HG02763 (cell line): ENCODE results near the gene RC3H2.
"Not testable (repeated sequence)": the region's sequence is repeated elsewhere in the genome, so short reads cannot be mapped to it uniquely, and the experiment has no call there.

ENCODE experiments used
- ATAC-seq: cut with Tn5 transposase; IDR thresholded peaks from one replicate; pipeline ENCODE4 v1.9.1; 2021; ENCODE audit warnings: mild to moderate bottlenecking, moderate library complexity; ENCODE audit not compliant: unreplicated experiment

The RC3H2 gene

GRCh38 chr9:122922713-122923112 is 17.6 kb upstream of the RC3H2 start:
- ATAC-seq: no peak

- no peak for ATAC-seq
Observed at GRCh38 chr9:122918310-122918709, 13.2 kb upstream of the RC3H2 start.

GRCh38 chr9:122912964-122913673 is 8.0 kb upstream of the RC3H2 start, which contains the start of gene ZBTB6:
TSS of gene ZBTB6 (minus strand) at chr9:122913323. CDS start at chr9:122912072, 1,251 bp downstream.
- peak; percentile 99 for ATAC-seq

- ATAC-seq: no peak
Observed at GRCh38 chr9:122912671-122912963, 7.5 kb upstream of the RC3H2 start.

GRCh38 chr9:122906122-122906521 is 963 bp upstream of the RC3H2 start:
- ATAC-seq: not testable (repeated sequence)

GRCh38 chr9:122904466-122904822 is 715 bp downstream of the RC3H2 start:
- ATAC-seq: peak; percentile 8

GRCh38 chr9:122900791-122901190 is 4.4 kb downstream of the RC3H2 start:
- no peak for ATAC-seq

GRCh38 chr9:122897969-122898368 is 7.2 kb downstream of the RC3H2 start:
- ATAC-seq: no peak

- ATAC-seq: no peak
Observed at GRCh38 chr9:122888480-122888879, 16.7 kb downstream of the RC3H2 start.

- no peak for ATAC-seq
Observed at GRCh38 chr9:122883125-122883524, 22.0 kb downstream of the RC3H2 start.

GRCh38 chr9:122879443-122879842 is 25.7 kb downstream of the RC3H2 start:
- ATAC-seq: no peak

GRCh38 chr9:122875523-122875922 is 29.6 kb downstream of the RC3H2 start:
- no peak for ATAC-seq

GRCh38 chr9:122867276-122867675 is 37.9 kb downstream of the RC3H2 start:
- ATAC-seq: not testable (repeated sequence)

- ATAC-seq: no peak
Observed at GRCh38 chr9:122866079-122866478, 39.1 kb downstream of the RC3H2 start.

- ATAC-seq: no peak
Observed at GRCh38 chr9:122865300-122865699, 39.9 kb downstream of the RC3H2 start.

GRCh38 chr9:122863407-122863806 is 41.8 kb downstream of the RC3H2 start:
- ATAC-seq: no peak

- ATAC-seq: no peak
Observed at GRCh38 chr9:122860319-122861142, 44.6 kb downstream of the RC3H2 start.

GRCh38 chr9:122857815-122858214 is 47.3 kb downstream of the RC3H2 start:
- ATAC-seq: no peak

GRCh38 chr9:122852085-122852786 is 52.9 kb downstream of the RC3H2 start:
- not testable (repeated sequence) for ATAC-seq

GRCh38 chr9:122848256-122848943 is 56.8 kb downstream of the RC3H2 start:
- no peak for ATAC-seq

- ATAC-seq: no peak
Observed at GRCh38 chr9:122846371-122846940, 58.7 kb downstream of the RC3H2 start.
